ENCODE results near the gene EPHB2. TPM values are rescaled to one million over a fixed set of nuclear protein-coding genes. Genes with fewer than 3 reads are reported as not detected.

EPHB2 gene
- total RNA-seq, 1 donor from 2014 or later, result 6.0 TPM

- H3K4me1 ChIP-seq, result peaks cover 6% of the 10 kb centered on the region
- ATAC-seq (no peak), DNase-seq (no peak)
- no peaks in the 10 kb centered on the region for H3K36me3 ChIP-seq
- no peak for TF ChIP-seq CTCF (IDR thresholded peaks at IDR 0.05)
- intact Hi-C loops (cut with DNase I), result no loop called here
- no peaks in the 10 kb centered on the region for H3K27me3 ChIP-seq
- no peaks in the 10 kb centered on the region for H3K9me3 ChIP-seq
- H3K4me3 ChIP-seq, result no peak overlapping the region
- no peak overlapping the region for H3K27ac ChIP-seq
These were observed 86.0 kb downstream of the EPHB2 start for GRCh38 chr1:22796642-22797041.

GRCh38 chr1:22798083-22798482 is 87.4 kb downstream of the EPHB2 start:
- intact Hi-C loops (cut with DNase I), result no loop called here
- H3K9me3 ChIP-seq, result no peaks in the 10 kb centered on the region
- H3K27me3 ChIP-seq, result no peaks in the 10 kb centered on the region
- no peak for DNase-seq
- no peak for TF ChIP-seq CTCF (IDR thresholded peaks at IDR 0.05)
- peaks cover 6% of the 10 kb centered on the region for H3K4me1 ChIP-seq
- H3K27ac ChIP-seq, result no peak overlapping the region
- no peaks in the 10 kb centered on the region for H3K36me3 ChIP-seq
- no peak overlapping the region for H3K4me3 ChIP-seq
- ATAC-seq, result no peak

- no peaks in the 10 kb centered on the region for H3K27me3 ChIP-seq
- H3K4me3 ChIP-seq, result no peak overlapping the region
- DNase-seq (no peak), ATAC-seq (no peak)
- H3K36me3 ChIP-seq, result no peaks in the 10 kb centered on the region
- H3K27ac ChIP-seq, result no peak overlapping the region
- TF ChIP-seq CTCF (IDR thresholded peaks at IDR 0.05), result no peak
- H3K4me1 ChIP-seq, result no peaks in the 10 kb centered on the region
- intact Hi-C loops (cut with DNase I), result no loop called here
- H3K9me3 ChIP-seq, result no peaks in the 10 kb centered on the region
These were observed 89.3 kb downstream of the EPHB2 start for GRCh38 chr1:22799971-22800370.

GRCh38 chr1:22800629-22801028 is 90.0 kb downstream of the EPHB2 start:
- H3K9me3 ChIP-seq, result no peaks in the 10 kb centered on the region
- H3K36me3 ChIP-seq, result no peaks in the 10 kb centered on the region
- no peak overlapping the region for H3K27ac ChIP-seq
- TF ChIP-seq CTCF (IDR thresholded peaks at IDR 0.05), result no peak
- intact Hi-C loops (cut with DNase I), result no loop called here
- DNase-seq (no peak), ATAC-seq (no peak)
- no peaks in the 10 kb centered on the region for H3K27me3 ChIP-seq
- H3K4me1 ChIP-seq, result no peaks in the 10 kb centered on the region
- no peak overlapping the region for H3K4me3 ChIP-seq

- H3K4me1 ChIP-seq, result no peaks in the 10 kb centered on the region
- DNase-seq (no peak), ATAC-seq (no peak)
- no peaks in the 10 kb centered on the region for H3K9me3 ChIP-seq
- no peak overlapping the region for H3K27ac ChIP-seq
- intact Hi-C loops (cut with DNase I), result no loop called here
- no peaks in the 10 kb centered on the region for H3K27me3 ChIP-seq
- H3K36me3 ChIP-seq, result no peaks in the 10 kb centered on the region
- H3K4me3 ChIP-seq, result no peak overlapping the region
- TF ChIP-seq CTCF (IDR thresholded peaks at IDR 0.05), result no peak
These were observed 90.7 kb downstream of the EPHB2 start for GRCh38 chr1:22801347-22801746.

GRCh38 chr1:22801761-22802160 is 91.1 kb downstream of the EPHB2 start:
- TF ChIP-seq CTCF (IDR thresholded peaks at IDR 0.05), result no peak
- Histone ChIP-seq H3K36me3 (no peaks in the 10 kb centered on the region), H3K4me3 (no peak overlapping the region), H3K27ac (no peak overlapping the region), H3K4me1 (no peaks in the 10 kb centered on the region), H3K27me3 (no peaks in the 10 kb centered on the region), H3K9me3 (no peaks in the 10 kb centered on the region)
- ATAC-seq, result no peak
- DNase-seq, result no peak
- intact Hi-C loops (cut with DNase I), result no loop called here

All from upper lobe of right lung (tissue), 1 donor.